GM19351 (cell line): Measurements from ENCODE around the gene PRCD.

Experiments
- ATAC-seq: cut with Tn5 transposase; IDR thresholded peaks from one replicate; pipeline ENCODE4 v1.9.1; 2021; ENCODE audit warnings: mild to moderate bottlenecking, moderate library complexity; ENCODE audit not compliant: unreplicated experiment

Gene PRCD

GRCh38 chr17:76588182-76588581 is 48.3 kb downstream of the PRCD start:
- ATAC-seq, result no peak

- no peak for ATAC-seq
These were observed 53.6 kb downstream of the PRCD start for GRCh38 chr17:76593384-76593826.

GRCh38 chr17:76593959-76594358 is 54.1 kb downstream of the PRCD start:
- ATAC-seq, result no peak

- no peak for ATAC-seq
These were observed 54.8 kb downstream of the PRCD start for GRCh38 chr17:76594690-76595089.
